ENCODE results near the gene OR5B2. TPM values are rescaled to one million over a fixed set of nuclear protein-coding genes. Genes with fewer than 3 reads are reported as not detected.
"Not testable (repeated sequence)": the region's sequence is repeated elsewhere in the genome, so short reads cannot be mapped to it uniquely, and the experiment has no call there.

Gene OR5B2
- total RNA-seq, 1 donor from 2014 or later: not detected

DNA sequence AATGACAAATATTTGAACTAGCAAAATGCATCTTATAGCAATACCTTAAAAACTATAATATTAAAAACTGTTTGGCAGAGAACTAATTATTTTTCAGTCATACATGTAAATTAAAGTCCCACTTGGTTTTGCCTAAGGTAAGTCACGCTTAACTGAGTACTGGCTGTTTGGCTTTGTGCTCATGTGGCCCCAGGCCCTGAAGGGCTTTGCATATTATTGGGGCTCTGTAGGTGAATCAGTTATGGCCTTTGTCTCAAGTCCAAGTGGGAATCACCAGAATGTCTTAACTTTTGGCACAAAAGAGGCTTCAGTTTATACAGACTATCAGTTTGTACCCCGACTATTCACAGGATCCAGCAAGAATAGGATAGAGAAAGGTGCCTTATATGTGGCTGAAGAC lies 28.3 kb downstream of the OR5B2 start:
- intact Hi-C loops (cut with micrococcal nuclease); H3K27me3 Mint-ChIP-seq (ENCODE audit: insufficient read depth); H3K36me3 Mint-ChIP-seq (ENCODE audit: low read depth); DNase-seq (ENCODE audit: low spot score); H3K27ac Mint-ChIP-seq; H3K9me3 Mint-ChIP-seq; H3K4me3 Mint-ChIP-seq; H3K4me1 Mint-ChIP-seq (ENCODE audit: low read depth): not testable (repeated sequence)

DNA sequence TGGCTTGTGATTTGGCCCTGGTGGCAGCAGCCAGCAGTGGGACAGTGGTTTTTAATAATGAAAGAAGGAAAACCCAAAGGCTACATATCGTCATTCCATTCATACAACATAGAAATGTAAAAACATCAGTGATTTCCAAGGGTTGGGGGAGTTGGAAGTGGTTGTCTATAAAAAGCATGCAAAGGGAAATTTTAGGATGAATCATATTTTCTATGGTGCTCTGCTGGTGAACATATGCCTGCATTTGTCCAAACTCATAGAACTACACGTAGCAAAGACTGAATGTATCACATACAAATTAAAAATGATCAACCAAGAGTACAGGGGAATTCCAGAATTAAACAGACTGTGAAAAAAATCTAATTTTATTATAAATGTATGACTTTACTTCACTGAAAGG lies 32.3 kb downstream of the OR5B2 start:
- intact Hi-C loops (cut with micrococcal nuclease): no loop called here
- no peak for DNase-seq (ENCODE audit: low spot score)
- Mint-ChIP-seq H3K36me3 (ENCODE audit: low read depth) (no peaks in the 10 kb centered on the region), H3K27me3 (ENCODE audit: insufficient read depth) (no peaks in the 10 kb centered on the region), H3K27ac (no peak overlapping the region), H3K4me3 (no peak overlapping the region), H3K9me3 (no peaks in the 10 kb centered on the region), H3K4me1 (ENCODE audit: low read depth) (no peaks in the 10 kb centered on the region)

DNA sequence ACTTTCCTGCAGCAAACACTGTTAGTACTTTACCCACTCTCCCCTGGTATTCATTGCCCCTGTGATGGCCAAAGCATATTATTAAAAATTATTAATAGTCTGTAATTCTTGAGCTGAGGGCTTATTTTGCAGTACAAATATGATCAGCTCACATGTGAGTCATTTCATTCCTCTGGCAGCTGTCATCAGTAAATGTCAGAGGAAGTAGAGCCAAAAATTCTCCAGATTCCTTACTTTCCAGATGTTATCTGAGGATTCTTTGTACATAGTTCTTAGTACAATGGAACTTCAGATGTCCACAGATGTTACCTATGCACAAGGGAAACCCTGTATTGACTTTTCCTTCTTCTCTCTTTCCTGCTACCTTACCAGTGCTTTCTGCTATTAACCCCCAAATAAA lies 33.7 kb downstream of the OR5B2 start:
- no peak overlapping the region for H3K4me3 Mint-ChIP-seq
- intact Hi-C loops (cut with micrococcal nuclease): no loop called here
- H3K36me3 Mint-ChIP-seq (ENCODE audit: low read depth): no peaks in the 10 kb centered on the region
- H3K27ac Mint-ChIP-seq: no peak overlapping the region
- no peaks in the 10 kb centered on the region for H3K27me3 Mint-ChIP-seq (ENCODE audit: insufficient read depth)
- no peak for DNase-seq (ENCODE audit: low spot score)
- no peaks in the 10 kb centered on the region for H3K4me1 Mint-ChIP-seq (ENCODE audit: low read depth)
- H3K9me3 Mint-ChIP-seq: no peaks in the 10 kb centered on the region

GRCh38 chr11:58392746-58393145 lies 35.2 kb downstream of the OR5B2 start:
- H3K4me1 Mint-ChIP-seq (ENCODE audit: low read depth): no peaks in the 10 kb centered on the region
- no peaks in the 10 kb centered on the region for H3K36me3 Mint-ChIP-seq (ENCODE audit: low read depth)
- H3K9me3 Mint-ChIP-seq: no peaks in the 10 kb centered on the region
- H3K27ac Mint-ChIP-seq: no peak overlapping the region
- no peaks in the 10 kb centered on the region for H3K27me3 Mint-ChIP-seq (ENCODE audit: insufficient read depth)
- intact Hi-C loops (cut with micrococcal nuclease): loop anchor here (1.0 kb wide), 1 partner anchor 133 kb away; no protein-coding TSS in a partner anchor
- H3K4me3 Mint-ChIP-seq: no peak overlapping the region
- DNase-seq (ENCODE audit: low spot score): no peak

GRCh38 chr11:58391879-58392278 lies 36.0 kb downstream of the OR5B2 start:
- Mint-ChIP-seq H3K27me3 (ENCODE audit: insufficient read depth) (no peaks in the 10 kb centered on the region), H3K27ac (peak overlapping the region; percentile 9)
- intact Hi-C loops (cut with micrococcal nuclease): loop anchor here (1.0 kb wide), 1 partner anchor 133 kb away; no protein-coding TSS in a partner anchor

GRCh38 chr11:58390551-58391063 lies 37.3 kb downstream of the OR5B2 start:
- intact Hi-C loops (cut with micrococcal nuclease): no loop called here
- Mint-ChIP-seq H3K27ac (no peak overlapping the region), H3K9me3 (no peaks in the 10 kb centered on the region), H3K27me3 (ENCODE audit: insufficient read depth) (no peaks in the 10 kb centered on the region), H3K4me1 (ENCODE audit: low read depth) (no peaks in the 10 kb centered on the region), H3K36me3 (ENCODE audit: low read depth) (no peaks in the 10 kb centered on the region), H3K4me3 (no peak overlapping the region)
- no peak for DNase-seq (ENCODE audit: low spot score)

More at GRCh38 chr11:58391879-58392278, 36.0 kb downstream of the OR5B2 start:
- H3K36me3 Mint-ChIP-seq (ENCODE audit: low read depth): no peaks in the 10 kb centered on the region
- DNase-seq (ENCODE audit: low spot score): no peak
- H3K4me1 Mint-ChIP-seq (ENCODE audit: low read depth): no peaks in the 10 kb centered on the region
- H3K9me3 Mint-ChIP-seq: no peaks in the 10 kb centered on the region
- H3K4me3 Mint-ChIP-seq: no peak overlapping the region

Other genes with a start within 250 kb of the OR5B2 start
- gene OR9Q2, start 239.1 kb downstream of the OR5B2 start, total RNA-seq: not detected in 2 replicates
- gene OR1S2, start 224.0 kb downstream of the OR5B2 start, total RNA-seq: not detected in 2 replicates
- gene OR1S1, start 215.4 kb downstream of the OR5B2 start, total RNA-seq: not detected in 2 replicates
- not detected in 2 replicates for gene OR10Q1, start 199.2 kb downstream of the OR5B2 start, total RNA-seq
- gene OR10W1, start 159.9 kb downstream of the OR5B2 start, total RNA-seq: not detected in 2 replicates
- gene OR5B17, start 69.1 kb downstream of the OR5B2 start, total RNA-seq: not detected in 2 replicates
- gene OR5B3, start 21.2 kb downstream of the OR5B2 start, total RNA-seq: not detected in 2 replicates
- not detected in 2 replicates for gene OR5B12, start 14.1 kb upstream of the OR5B2 start, total RNA-seq
- gene OR5B21, start 80.0 kb upstream of the OR5B2 start, total RNA-seq: not detected in 2 replicates
- gene LPXN, start 147.7 kb upstream of the OR5B2 start, total RNA-seq: 70.4 and 73.6 TPM in 2 replicates
- gene ZFP91, start 150.9 kb upstream of the OR5B2 start, total RNA-seq: 59.2 and 60.2 TPM in 2 replicates
- 4.1 and 4.3 TPM in 2 replicates for gene CNTF, start 194.5 kb upstream of the OR5B2 start, total RNA-seq

All from activated T-helper 1 cell treated with anti-CD3 and anti-CD28 coated beads, Interleukin-12 subunit alpha, Interleukin-12 subunit beta, Interleukin-2, Interleukin-4 antibody, amounts not matched to agents 30 ng/mL and 10 ng/mL and 1 ng/mL, durations not matched to agents 14 hours and 24 hours and 36 hours (primary cell).